Liver (tissue), 2 donors: Measurements from ENCODE around the gene DNAI2.

Experiments
- CTCF ChIP-seq: fragments of 150-350 bp; IDR thresholded peaks from 2 replicates; pipeline ENCODE4 v1.5.1; 2017; ENCODE audit warnings: improper control_type of control experiment, low read depth, low read length; ENCODE audit not compliant: missing input control
- MAX ChIP-seq: IDR thresholded peaks from 2 replicates; pipeline ENCODE4 v1.6.1; 2016; ENCODE audit warnings: antibody characterized with exemption
- donor health status: healthy.

- no peak for TF ChIP-seq MAX
- TF ChIP-seq CTCF, result no peak
Measured at GRCh38 chr17:74287031-74287602, 13.1 kb downstream of the DNAI2 start.
